D721Med (cell line): ENCODE measurements around the gene CD99L2.

Experiments used
- DNase-seq: peaks from one replicate; pipeline ENCODE4 v3.0.0; 2011; ENCODE audit warnings: low spot score; ENCODE audit not compliant: insufficient read length
- FAIRE-seq: peaks from 2 replicates; lab custom pipeline; 2011; peaks lifted over from hg19 to GRCh38; lab: Jason Lieb, UNC
- CTCF ChIP-seq: IDR thresholded peaks from 2 replicates; pipeline ENCODE4 v1.5.1; 2012; ENCODE audit warnings: mild to moderate bottlenecking, control low read depth; ENCODE audit not compliant: insufficient read depth; ENCODE audit errors: missing control alignments

CD99L2 gene

DNA sequence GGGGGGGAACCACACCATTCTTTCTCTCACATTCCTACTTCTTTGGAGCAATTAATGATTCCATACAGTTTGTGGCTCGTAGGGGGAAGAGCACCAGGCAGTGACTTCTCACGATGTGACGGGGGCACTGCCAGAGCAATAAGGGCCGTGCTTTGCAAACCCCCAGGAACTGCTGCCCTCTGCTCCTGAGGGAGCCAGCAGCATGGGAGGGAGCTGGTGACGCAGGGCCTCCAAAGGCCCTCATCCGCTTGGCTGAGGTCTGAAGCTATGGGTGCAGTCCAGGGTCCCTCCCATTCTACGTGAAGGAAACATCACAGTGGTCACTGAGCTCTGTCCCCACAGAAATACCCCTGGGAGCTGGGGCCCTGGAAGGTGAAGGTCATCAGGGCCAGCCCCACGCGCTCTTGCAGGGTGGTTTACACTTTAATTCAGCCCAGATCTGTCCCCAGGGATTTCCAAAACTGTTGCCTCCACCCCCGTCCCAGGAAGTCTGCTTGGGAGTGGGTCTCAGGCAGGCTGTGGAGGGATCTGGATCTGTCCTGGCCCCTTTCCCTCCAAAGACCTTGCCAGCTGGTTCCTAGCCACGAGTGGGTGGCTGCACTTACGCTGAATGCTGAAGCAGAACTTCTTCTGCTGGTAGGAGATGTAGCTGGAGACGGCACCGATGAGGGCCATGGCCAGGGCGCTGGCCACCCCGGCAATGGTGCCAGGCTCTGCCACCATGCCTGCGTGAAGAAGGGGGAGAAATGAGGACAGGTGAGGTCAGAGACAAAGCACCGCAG lies 122.7 kb downstream of the CD99L2 start:
- DNase-seq (no peak), FAIRE-seq (no peak)
- TF ChIP-seq CTCF = no peak

DNA sequence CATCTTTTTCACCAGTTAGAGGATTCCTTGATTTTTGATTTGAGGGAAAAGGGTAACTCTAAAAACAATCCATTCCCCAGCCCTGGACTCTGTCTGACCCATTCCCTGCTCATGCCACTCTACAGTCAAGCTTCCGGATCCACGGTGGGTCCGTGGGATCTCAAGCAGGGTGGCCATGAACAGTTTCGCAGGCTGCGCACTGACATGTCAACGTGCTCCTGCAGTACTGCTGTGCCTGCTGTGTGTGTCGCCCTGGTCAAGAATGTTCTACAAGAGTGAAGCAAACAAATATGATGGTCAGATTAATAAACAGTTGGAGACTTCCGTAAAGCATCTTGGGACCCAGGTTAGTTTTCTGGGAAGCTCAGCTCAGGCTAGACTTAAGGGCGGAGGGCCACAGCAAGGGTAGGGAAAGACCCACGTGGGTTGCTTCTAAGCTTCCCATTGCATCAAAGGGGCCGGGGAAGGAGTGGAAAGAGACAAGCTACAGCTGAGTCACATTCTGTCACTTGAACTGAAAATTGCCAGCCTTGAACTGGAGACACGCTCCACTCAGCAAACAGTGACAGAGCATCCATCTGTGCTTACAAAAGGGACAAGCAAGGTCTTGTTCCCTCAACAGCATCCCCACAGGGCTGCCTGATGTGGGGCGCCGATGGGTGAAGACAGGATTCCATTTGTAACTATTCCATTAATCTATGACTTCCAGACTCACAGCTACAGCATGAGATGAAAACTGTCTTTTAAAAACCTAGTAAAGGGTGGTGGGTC lies 123.5 kb downstream of the CD99L2 start:
- no peak for FAIRE-seq

GRCh38 chrX:150773634-150774033 lies 124.8 kb downstream of the CD99L2 start:
- TF ChIP-seq CTCF = no peak
- FAIRE-seq = no peak
- DNase-seq = no peak

More for the DNA sequence above, 123.5 kb downstream of the CD99L2 start:
- DNase-seq = no peak
- TF ChIP-seq CTCF = no peak

- DNase-seq (no peak), FAIRE-seq (no peak)
- no peak for TF ChIP-seq CTCF
Measured at GRCh38 chrX:150773117-150773516, 125.4 kb downstream of the CD99L2 start.

- FAIRE-seq = no peak
- peak; percentile 65 for TF ChIP-seq CTCF
- DNase-seq = peak; percentile 74
Measured at GRCh38 chrX:150772150-150772970, 126.1 kb downstream of the CD99L2 start.

DNA sequence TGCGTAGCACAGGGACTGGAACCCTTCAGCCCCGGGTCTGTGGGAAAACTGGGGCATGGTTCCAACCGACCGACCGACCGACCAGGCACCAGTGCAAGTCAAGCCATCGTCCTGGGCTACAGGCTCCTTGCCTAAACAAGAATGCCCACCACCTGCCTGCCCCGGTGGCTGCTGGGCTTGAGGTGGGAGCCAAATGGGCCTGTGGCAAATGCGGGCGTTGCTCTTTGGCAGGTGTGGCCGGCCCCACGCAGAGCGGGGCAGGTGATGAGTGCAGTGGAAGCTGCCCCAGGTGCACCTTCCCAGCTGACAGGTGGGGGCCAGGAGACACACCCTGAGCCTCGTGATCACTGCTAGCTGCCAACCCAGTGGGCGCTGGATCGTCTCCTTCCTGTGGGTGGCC lies 127.4 kb downstream of the CD99L2 start:
- no peak for TF ChIP-seq CTCF
- DNase-seq (no peak), FAIRE-seq (no peak)
